ENCODE results near the gene MCTP1. TPM values are rescaled to one million over a fixed set of nuclear protein-coding genes. Genes with fewer than 3 reads are reported as not detected.

Gene MCTP1
- total RNA-seq, 1 experiment from 2014 or later = 5.6 TPM

DNA sequence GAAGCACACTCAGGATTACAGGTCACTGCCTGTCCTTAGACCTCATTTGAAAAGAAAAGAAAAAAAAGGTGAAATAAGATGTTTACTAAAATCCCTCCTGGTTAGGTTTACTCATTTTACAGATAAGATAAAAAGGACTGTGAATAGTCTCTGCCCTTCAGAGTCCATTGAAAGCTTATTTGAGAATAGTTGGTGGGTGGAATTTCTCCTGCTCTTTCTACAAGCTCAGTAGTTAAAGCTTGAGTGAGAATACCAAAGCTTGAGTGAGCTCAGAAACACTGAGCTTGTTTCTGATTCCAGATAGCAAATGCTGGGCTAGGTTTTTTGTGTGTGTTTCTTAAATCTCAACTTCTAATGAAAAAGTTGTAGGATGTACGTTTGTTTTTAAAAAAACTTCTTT, 559.8 kb downstream of the MCTP1 start:
- Mint-ChIP-seq H3K9me3 (no peaks in the 10 kb centered on the region), H3K27ac (no peak overlapping the region), H3K36me3 (no peaks in the 10 kb centered on the region), H3K4me3 (no peak overlapping the region), H3K4me1 (peaks cover 4% of the 10 kb centered on the region), H3K27me3 (ENCODE audit: low read depth) (no peaks in the 10 kb centered on the region; the same call in 1 of the 2 replicates)
- POLR2A ChIA-PET = no interaction called here
- no peak for ATAC-seq
- CTCF ChIA-PET = interaction anchor here (0.6 to 1.4 kb wide), 2 partner anchors 13 to 921 kb away, joined by 4 to 12 read pairs; no protein-coding TSS in a partner anchor
- TF ChIP-seq KAT7 (CRISPR knock-in tag; IDR thresholded peaks at IDR 0.05; ENCODE audit: borderline replicate concordance) (no peak), ZNF138 (CRISPR knock-in tag; conservative IDR thresholded peaks at IDR 0.05) (no peak), MYBL2 (CRISPR knock-in tag; IDR thresholded peaks at IDR 0.05) (no peak), FOXK1 (CRISPR knock-in tag; IDR thresholded peaks at IDR 0.05) (no peak), ZNF263 (CRISPR knock-in tag; IDR thresholded peaks at IDR 0.05; ENCODE audit: low read depth) (no peak)
- no peak for DNase-seq (ENCODE audit: low spot score)

DNA sequence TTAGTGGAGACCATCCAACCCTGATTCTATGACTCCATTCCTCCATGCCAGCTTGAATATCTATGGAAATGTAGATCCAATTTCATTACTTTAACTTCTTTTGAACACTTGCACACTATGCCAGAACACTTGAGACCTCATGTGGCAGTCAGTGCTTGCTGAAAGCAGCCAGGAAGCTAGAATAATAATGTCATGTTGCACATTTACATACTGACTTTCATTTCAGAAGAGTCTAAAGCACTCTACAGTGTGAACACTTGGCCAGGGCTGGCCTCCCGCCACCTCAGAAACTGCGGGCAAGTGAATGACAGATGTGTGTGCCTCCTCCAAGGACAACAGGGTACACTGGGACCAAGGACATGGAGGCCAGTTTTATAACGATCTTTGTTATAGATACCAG, 569.1 kb downstream of the MCTP1 start:
- no peak overlapping the region for H3K4me3 Mint-ChIP-seq
- H3K9me3 Mint-ChIP-seq = peaks cover 9% of the 10 kb centered on the region; the same call in 1 of the 2 replicates
- peaks cover 5% of the 10 kb centered on the region; the same call in 1 of the 2 replicates for H3K36me3 Mint-ChIP-seq
- ChIA-PET CTCF (interaction anchor here (0.7 kb wide), 1 partner anchor 22 kb away, joined by 3 read pairs; no protein-coding TSS in a partner anchor), POLR2A (no interaction called here)
- no peak for DNase-seq (ENCODE audit: low spot score)
- ATAC-seq = no peak; the same call in 1 of the 2 replicates
- no peaks in the 10 kb centered on the region for H3K27me3 Mint-ChIP-seq (ENCODE audit: low read depth)
- H3K27ac Mint-ChIP-seq = no peak overlapping the region
- H3K4me1 Mint-ChIP-seq = no peaks in the 10 kb centered on the region
- TF ChIP-seq ZNF423 (CRISPR knock-in tag; IDR thresholded peaks at IDR 0.05) = no peak
- no peak for TF ChIP-seq RELA (CRISPR knock-in tag; IDR thresholded peaks at IDR 0.05; ENCODE audit: borderline replicate concordance)
- TF ChIP-seq, protein P1, sequence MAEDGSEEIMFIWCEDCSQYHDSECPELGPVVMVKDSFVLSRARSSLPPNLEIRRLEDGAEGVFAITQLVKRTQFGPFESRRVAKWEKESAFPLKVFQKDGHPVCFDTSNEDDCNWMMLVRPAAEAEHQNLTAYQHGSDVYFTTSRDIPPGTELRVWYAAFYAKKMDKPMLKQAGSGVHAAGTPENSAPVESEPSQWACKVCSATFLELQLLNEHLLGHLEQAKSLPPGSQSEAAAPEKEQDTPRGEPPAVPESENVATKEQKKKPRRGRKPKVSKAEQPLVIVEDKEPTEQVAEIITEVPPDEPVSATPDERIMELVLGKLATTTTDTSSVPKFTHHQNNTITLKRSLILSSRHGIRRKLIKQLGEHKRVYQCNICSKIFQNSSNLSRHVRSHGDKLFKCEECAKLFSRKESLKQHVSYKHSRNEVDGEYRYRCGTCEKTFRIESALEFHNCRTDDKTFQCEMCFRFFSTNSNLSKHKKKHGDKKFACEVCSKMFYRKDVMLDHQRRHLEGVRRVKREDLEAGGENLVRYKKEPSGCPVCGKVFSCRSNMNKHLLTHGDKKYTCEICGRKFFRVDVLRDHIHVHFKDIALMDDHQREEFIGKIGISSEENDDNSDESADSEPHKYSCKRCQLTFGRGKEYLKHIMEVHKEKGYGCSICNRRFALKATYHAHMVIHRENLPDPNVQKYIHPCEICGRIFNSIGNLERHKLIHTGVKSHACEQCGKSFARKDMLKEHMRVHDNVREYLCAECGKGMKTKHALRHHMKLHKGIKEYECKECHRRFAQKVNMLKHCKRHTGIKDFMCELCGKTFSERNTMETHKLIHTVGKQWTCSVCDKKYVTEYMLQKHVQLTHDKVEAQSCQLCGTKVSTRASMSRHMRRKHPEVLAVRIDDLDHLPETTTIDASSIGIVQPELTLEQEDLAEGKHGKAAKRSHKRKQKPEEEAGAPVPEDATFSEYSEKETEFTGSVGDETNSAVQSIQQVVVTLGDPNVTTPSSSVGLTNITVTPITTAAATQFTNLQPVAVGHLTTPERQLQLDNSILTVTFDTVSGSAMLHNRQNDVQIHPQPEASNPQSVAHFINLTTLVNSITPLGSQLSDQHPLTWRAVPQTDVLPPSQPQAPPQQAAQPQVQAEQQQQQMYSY (CRISPR knock-in tag; IDR thresholded peaks at IDR 0.05) = no peak
- TF ChIP-seq, protein P2, sequence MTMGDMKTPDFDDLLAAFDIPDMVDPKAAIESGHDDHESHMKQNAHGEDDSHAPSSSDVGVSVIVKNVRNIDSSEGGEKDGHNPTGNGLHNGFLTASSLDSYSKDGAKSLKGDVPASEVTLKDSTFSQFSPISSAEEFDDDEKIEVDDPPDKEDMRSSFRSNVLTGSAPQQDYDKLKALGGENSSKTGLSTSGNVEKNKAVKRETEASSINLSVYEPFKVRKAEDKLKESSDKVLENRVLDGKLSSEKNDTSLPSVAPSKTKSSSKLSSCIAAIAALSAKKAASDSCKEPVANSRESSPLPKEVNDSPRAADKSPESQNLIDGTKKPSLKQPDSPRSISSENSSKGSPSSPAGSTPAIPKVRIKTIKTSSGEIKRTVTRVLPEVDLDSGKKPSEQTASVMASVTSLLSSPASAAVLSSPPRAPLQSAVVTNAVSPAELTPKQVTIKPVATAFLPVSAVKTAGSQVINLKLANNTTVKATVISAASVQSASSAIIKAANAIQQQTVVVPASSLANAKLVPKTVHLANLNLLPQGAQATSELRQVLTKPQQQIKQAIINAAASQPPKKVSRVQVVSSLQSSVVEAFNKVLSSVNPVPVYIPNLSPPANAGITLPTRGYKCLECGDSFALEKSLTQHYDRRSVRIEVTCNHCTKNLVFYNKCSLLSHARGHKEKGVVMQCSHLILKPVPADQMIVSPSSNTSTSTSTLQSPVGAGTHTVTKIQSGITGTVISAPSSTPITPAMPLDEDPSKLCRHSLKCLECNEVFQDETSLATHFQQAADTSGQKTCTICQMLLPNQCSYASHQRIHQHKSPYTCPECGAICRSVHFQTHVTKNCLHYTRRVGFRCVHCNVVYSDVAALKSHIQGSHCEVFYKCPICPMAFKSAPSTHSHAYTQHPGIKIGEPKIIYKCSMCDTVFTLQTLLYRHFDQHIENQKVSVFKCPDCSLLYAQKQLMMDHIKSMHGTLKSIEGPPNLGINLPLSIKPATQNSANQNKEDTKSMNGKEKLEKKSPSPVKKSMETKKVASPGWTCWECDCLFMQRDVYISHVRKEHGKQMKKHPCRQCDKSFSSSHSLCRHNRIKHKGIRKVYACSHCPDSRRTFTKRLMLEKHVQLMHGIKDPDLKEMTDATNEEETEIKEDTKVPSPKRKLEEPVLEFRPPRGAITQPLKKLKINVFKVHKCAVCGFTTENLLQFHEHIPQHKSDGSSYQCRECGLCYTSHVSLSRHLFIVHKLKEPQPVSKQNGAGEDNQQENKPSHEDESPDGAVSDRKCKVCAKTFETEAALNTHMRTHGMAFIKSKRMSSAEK (CRISPR knock-in tag; IDR thresholded peaks at IDR 0.05; ENCODE audit: borderline replicate concordance) = no peak
- TF ChIP-seq TCF7 (CRISPR knock-in tag; IDR thresholded peaks at IDR 0.05; ENCODE audit: low read depth) = no peak
- no peak for TF ChIP-seq RORB (CRISPR knock-in tag; IDR thresholded peaks at IDR 0.05)
- TF ChIP-seq TEAD1 (CRISPR knock-in tag; IDR thresholded peaks at IDR 0.05) = no peak
- TF ChIP-seq ZBTB21 (CRISPR knock-in tag; IDR thresholded peaks at IDR 0.05; ENCODE audit: borderline replicate concordance) = no peak
- no peak for TF ChIP-seq SMAD3 (CRISPR knock-in tag; IDR thresholded peaks at IDR 0.05; ENCODE audit: borderline replicate concordance)
- TF ChIP-seq, protein P3, sequence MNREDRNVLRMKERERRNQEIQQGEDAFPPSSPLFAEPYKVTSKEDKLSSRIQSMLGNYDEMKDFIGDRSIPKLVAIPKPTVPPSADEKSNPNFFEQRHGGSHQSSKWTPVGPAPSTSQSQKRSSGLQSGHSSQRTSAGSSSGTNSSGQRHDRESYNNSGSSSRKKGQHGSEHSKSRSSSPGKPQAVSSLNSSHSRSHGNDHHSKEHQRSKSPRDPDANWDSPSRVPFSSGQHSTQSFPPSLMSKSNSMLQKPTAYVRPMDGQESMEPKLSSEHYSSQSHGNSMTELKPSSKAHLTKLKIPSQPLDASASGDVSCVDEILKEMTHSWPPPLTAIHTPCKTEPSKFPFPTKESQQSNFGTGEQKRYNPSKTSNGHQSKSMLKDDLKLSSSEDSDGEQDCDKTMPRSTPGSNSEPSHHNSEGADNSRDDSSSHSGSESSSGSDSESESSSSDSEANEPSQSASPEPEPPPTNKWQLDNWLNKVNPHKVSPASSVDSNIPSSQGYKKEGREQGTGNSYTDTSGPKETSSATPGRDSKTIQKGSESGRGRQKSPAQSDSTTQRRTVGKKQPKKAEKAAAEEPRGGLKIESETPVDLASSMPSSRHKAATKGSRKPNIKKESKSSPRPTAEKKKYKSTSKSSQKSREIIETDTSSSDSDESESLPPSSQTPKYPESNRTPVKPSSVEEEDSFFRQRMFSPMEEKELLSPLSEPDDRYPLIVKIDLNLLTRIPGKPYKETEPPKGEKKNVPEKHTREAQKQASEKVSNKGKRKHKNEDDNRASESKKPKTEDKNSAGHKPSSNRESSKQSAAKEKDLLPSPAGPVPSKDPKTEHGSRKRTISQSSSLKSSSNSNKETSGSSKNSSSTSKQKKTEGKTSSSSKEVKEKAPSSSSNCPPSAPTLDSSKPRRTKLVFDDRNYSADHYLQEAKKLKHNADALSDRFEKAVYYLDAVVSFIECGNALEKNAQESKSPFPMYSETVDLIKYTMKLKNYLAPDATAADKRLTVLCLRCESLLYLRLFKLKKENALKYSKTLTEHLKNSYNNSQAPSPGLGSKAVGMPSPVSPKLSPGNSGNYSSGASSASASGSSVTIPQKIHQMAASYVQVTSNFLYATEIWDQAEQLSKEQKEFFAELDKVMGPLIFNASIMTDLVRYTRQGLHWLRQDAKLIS (CRISPR knock-in tag; IDR thresholded peaks at IDR 0.05; ENCODE audit: borderline replicate concordance) = no peak
- TF ChIP-seq, protein P4, sequence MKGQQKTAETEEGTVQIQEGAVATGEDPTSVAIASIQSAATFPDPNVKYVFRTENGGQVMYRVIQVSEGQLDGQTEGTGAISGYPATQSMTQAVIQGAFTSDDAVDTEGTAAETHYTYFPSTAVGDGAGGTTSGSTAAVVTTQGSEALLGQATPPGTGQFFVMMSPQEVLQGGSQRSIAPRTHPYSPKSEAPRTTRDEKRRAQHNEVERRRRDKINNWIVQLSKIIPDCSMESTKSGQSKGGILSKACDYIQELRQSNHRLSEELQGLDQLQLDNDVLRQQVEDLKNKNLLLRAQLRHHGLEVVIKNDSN (CRISPR knock-in tag; IDR thresholded peaks at IDR 0.05) = no peak
- no peak for TF ChIP-seq NFE2L1 (CRISPR knock-in tag; IDR thresholded peaks at IDR 0.05)
- TF ChIP-seq ZNF232 (CRISPR knock-in tag; IDR thresholded peaks at IDR 0.05) = no peak
- TF ChIP-seq NFYB (CRISPR knock-in tag; conservative IDR thresholded peaks at IDR 0.05; ENCODE audit: low read depth) = no peak
- no peak for TF ChIP-seq ZNF396 (CRISPR knock-in tag; IDR thresholded peaks at IDR 0.05; ENCODE audit: borderline replicate concordance)
- TF ChIP-seq, protein P5, sequence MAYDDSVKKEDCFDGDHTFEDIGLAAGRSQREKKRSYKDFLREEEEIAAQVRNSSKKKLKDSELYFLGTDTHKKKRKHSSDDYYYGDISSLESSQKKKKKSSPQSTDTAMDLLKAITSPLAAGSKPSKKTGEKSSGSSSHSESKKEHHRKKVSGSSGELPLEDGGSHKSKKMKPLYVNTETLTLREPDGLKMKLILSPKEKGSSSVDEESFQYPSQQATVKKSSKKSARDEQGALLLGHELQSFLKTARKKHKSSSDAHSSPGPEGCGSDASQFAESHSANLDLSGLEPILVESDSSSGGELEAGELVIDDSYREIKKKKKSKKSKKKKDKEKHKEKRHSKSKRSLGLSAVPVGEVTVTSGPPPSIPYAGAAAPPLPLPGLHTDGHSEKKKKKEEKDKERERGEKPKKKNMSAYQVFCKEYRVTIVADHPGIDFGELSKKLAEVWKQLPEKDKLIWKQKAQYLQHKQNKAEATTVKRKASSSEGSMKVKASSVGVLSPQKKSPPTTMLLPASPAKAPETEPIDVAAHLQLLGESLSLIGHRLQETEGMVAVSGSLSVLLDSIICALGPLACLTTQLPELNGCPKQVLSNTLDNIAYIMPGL (CRISPR knock-in tag; IDR thresholded peaks at IDR 0.05) = no peak

Data from WTC11 (cell line).